Measurements from ENCODE around the gene CCDC126.

DNA sequence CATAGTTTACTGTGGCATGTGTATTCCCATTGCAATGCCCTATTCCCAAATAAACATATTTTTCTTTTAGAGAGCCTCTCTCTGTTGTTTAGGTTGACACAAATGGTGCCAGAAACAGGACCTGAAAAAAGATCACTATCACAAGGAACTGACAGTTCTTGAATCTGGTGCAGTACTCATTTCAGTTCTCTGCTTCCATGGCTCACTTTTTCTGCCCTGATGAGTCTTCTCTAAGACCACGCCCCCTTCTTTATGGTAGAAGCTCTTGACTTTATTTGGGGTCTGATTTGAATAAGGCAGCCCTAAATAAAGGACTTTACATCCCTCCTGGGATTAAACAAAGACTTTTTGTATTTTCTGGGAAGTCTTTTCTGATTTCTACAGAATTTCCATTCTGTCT is 3.5 kb upstream of the CCDC126 start:
- TF ChIP-seq CTCF (IDR thresholded peaks at IDR 0.05; ENCODE audit: low read length) (no peak), EZH2 (IDR thresholded peaks at IDR 0.05; ENCODE audit: borderline replicate concordance, low read length) (no peak)
